ENCODE measurements around the gene TATDN2. TPM values are rescaled to one million over a fixed set of nuclear protein-coding genes. Genes with fewer than 3 reads are reported as not detected.
A peak's percentile ranks its signal among the peaks of the same experiment; 100 is the strongest.

The TATDN2 gene
- total and polyA plus RNA-seq, 9 of the 15 experiments (the other 6 are each of a cell fraction or from before 2014, with no cell fraction given): 5.2 to 44.7 (median 25.8) TPM

- TF ChIP-seq MITF (IDR thresholded peaks at IDR 0.05) (no peak), MEF2D (tag; conservative IDR thresholded peaks at IDR 0.05; ENCODE audit: low read depth) (no peak; the same call in 1 of the 2 replicates), CSDE1 (IDR thresholded peaks at IDR 0.05) (no peak), ARID2 (IDR thresholded peaks at IDR 0.05) (no peak), SREBF1 (IDR thresholded peaks at IDR 0.05; ENCODE audit: borderline replicate concordance, low read depth, low read length) (no peak), ZBTB40 (IDR thresholded peaks at IDR 0.05) (no peak), ZBTB40 (CRISPR knock-in tag; IDR thresholded peaks at IDR 0.05) (no peak), SPI1 (IDR thresholded peaks at IDR 0.05; ENCODE audit: borderline replicate concordance, low read depth, low read length) (no peak), GMEB1 (CRISPR knock-in tag; IDR thresholded peaks at IDR 0.05) (no peak), RCOR1 (IDR thresholded peaks at IDR 0.05; ENCODE audit: borderline replicate concordance in 1 of 2, low read depth in 2 of 2, low read length in 2 of 2) (peak in 1 of 2 experiments; percentile 69; a peak in 2 of 4 replicates), FOXA3 (CRISPR knock-in tag; conservative IDR thresholded peaks at IDR 0.05 in 1 of 2, IDR thresholded peaks at IDR 0.05 in 1 of 2) (no peak), TAF7 (tag; IDR thresholded peaks at IDR 0.05) (no peak), ATF4 (CRISPR knock-in tag; IDR thresholded peaks at IDR 0.05) (no peak)
These were observed 5.8 kb upstream of the TATDN2 start (continued) for GRCh38 chr3:10242182-10243065.

All from K562 (cell line).